KG1 (cell line): ENCODE measurements around the gene GRAP.
"Not testable (repeated sequence)": the region's sequence is repeated elsewhere in the genome, so short reads cannot be mapped to it uniquely, and the experiment has no call there.

ENCODE experiments used
- DNase-seq: peaks from one replicate; lab custom pipeline; 2025; lab: John Stamatoyannopoulos, UW

GRAP gene

DNA sequence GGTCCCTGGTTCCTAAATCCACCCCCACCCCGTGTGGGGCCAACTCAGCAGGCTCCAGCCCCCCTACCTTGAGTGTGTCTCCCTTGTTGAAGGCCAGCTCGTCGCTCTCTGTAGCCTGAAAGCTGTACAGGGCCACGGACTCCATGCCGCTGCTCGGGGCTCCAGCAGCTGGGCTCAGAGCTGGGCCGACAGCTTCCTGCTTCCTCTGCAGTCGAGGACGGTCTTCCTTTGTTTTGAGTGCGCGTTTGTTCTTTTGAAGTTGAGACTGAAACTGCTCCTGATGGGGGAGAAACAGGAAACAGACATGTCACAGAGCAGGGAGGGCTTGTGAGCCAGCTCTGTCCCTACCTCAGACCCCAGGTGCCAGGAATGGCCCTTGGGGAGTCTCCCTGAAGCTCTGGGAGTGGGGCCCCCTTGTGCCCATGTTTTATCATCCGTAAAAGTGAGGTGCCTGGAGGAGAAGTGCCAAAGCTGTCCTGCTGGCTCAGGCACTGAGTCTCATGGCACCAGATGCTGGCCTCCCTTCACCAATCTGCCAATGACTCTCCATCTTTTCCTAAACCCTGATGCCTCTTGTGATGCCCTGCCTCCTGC, at the start of gene GRAP:
TSS of gene GRAP (minus strand) at position 176 of the 594 bp plus-strand sequence. CDS start at position 145, 31 bp downstream.
- DNase-seq = not testable (repeated sequence)

DNA sequence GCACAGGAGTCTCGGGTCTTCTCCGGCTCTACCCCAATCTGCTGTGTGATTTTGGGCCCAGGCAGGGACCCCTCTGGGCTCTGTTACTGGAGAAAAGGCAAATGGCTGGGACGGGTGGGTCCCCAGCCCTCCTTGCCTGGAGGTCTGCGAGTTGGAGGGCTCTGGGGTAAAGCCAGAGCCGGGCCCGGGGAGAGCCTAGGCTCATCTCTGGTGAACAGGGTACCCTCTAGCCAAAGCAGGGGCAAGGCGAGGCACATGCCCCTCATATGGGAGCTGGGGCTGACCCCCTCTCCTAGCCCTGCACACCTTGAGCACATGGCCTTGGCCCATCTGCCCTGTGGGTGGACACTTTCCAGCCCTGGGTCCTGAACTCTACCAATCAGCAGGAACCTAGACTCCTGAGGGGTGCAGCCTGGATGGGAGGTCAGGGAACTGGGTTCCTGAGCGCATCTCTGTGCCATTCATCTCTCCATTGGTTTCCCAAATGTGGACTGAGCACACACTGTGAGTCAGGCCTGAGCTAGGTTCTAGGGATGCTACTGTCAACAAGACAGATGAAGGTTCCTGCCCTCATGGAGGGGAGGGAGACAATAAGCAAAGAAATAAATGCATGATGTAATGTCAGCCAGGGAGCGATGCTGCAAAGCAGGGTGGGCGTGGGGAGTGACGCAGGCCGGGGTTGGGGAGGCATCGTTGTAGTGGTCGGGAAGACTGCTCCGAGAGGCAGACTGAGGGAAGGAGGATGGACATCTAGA, 47.1 kb upstream of the GRAP start:
- not testable (repeated sequence) for DNase-seq

DNA sequence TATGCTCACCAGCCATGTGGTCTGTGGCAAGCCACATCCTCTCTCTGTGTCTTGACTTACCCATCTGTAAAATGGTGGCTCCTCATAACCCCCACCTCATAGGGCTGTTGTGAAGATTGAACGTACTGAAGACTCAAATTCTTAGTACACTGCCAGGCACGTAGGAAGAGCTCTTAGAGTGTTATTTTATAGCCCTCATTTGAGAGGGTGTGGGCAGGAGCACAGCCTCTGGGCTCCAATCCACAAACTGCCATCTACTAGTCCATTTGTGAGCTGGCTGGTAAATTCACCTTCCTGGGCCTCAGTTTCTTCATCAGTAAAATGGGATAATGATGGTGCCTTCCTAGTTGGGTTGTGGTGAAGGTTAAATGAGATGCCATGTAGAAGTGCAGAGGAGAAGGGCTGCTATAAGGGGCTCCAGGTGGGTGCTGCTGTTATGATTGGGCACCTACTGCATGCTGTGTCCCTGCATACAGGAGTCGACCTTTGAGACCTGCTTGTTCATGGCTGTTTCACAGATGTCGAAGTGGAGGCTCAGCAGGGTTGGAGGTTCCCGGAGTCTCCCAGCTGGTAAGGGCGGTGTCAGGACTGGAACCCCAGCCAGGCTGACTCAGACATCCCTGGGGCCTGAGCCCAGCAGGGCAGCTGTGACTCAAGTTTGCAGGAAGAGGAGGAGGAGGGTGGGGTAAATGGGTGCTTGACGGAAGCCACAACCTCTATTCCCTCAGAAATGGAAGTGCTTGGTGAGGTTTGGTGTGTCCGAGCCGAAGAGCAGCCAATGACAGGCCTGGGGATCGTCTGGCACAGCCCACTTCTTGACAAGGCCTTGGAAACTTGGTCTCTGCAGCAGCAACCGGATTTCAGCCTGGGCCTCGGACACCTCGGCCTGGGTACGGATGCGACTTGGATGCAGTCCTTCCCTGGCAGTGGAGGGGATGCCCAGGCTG, 46.3 kb upstream of the GRAP start:
- not testable (repeated sequence) for DNase-seq

DNA sequence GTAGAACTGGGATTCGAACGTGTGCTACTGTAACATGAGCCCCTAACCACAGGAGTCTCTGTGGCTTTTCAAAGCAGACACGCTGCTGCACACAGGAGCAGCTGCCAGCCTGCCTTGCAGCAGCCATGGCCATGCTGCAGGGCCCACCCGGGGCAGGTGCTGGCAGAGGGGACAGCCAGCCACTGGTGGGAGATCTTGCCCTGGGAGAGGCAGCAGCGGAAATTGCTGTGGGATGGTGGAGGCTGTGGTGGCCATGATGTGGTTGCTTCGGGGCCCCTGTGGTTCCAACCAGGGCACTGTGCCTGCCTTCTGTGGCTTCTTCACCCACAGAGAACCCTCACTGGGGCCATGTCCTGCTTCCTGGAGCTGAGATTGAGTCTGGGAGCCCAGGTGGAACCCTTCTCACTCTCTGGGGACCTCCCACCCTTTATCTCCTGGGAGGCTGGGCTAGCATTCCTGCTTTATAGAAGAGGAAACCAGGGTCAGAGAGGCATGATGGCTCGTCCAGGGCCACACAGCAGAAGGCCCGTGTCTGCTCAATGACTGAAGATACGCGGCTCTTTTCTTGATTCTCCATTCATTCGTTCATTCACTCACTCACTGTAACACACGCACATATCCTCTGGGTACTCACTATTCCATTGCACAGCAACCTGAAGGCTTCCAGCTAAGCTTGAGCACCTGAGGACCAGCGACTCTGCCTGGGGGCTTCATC, 43.5 kb upstream of the GRAP start:
- not testable (repeated sequence) for DNase-seq

DNA sequence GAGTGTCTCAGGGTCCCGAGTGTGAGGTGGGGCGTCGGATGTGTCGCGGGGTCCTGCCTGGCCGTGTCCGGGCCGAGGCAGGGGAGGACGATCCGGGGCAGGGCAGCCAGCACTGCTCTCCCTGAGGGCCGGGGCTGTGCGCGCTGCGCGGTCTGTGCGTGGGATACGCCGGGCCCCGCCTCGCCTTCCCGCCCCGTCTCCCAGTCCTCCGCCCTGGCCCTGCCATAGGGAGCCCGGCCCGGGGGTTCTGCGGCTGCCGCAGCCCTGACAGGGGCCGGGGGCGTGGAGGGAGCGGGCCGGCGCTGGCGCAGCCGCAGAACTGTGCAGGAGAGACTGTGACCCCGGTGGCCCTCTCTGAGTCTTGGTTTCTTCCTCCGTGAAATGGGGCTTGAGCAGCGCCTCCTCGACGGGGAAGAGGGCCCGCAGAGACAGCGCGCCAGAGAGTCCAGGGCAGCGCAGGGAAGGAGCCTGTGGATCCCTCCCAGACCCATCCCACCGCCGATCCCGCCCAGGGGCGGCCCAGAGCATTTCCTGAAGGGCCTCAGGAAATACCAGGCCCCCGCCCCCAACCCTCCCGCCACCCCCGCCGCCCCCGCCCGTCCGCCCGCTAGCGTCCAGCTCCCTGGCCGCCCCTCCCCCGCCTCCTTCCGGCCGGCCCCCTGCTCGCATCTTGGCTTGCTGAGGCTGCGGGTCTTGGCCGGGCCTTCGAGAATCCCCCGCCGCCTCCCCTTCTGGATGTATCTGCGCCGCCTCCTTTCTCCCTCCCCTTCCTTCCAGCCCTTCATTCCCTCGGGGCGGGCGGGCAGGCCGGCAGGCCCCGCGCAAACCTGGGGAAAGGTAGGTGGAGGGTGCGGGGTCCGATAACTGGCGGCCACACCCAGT, 42.3 kb upstream of the GRAP start:
- DNase-seq = not testable (repeated sequence)

DNA sequence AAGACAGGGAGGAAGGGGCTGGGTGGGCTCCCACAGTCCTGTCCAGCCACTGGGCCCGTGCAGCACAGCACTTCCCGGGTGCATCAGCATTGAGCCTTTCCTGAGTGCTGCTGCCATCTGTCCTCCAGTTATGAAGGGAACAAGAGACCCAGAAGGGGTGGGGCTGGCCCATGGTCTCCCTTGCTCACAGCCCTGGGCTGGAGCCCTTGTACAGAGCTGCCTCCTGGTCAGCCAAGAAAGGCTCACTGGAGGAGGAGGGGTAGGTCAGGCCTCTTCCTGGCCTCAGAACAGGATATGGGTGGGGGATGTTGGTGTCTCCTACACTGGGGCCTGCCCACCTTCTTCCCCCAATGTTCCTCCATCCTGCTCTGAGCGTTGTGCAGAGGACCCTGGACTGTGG, 30.6 kb upstream of the GRAP start:
- DNase-seq = not testable (repeated sequence)

DNA sequence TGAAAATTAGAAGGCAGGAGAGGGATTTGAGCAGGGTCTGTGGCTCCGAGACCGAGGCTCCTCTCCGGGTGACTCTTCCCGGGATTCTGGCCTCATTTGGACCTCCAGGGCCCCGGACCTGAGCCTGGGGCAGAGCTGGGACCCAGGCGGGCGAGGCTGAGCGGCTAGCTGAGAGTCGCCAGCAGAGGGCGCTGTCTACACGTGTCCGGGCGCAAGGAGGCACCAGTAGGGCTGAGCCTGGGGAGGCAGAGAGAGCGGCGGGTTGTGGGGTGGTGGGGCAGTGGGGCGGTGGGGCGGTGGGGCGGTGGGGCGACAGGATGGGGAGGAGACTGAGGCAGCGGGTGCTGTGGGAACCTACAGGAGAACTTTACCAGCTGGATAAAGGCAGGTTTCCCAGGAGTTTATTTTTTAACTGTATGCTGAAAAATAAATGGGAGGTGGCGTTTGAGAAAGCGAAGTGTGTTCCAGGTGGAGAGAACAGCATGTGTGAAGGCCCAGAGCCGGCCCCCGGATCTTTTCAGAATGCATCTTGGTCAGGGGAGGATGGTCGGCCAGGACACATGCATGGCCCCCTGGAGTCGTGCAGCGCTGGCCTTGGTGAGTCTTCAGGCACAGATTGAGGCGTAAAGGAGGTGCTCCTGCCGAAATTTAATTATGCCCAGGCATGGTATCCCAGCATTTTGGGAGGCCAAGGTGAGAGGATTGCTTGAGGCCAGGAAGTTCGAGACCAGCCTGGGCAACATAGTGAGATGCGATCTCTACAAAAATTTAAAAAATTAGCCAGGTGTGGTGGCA, 29.8 kb upstream of the GRAP start:
- DNase-seq = not testable (repeated sequence)

- not testable (repeated sequence) for DNase-seq
Observed at GRCh38 chr17:19070318-19071168, 23.8 kb upstream of the GRAP start.

GRCh38 chr17:19064378-19064777, 17.6 kb upstream of the GRAP start:
- DNase-seq = not testable (repeated sequence)

DNA sequence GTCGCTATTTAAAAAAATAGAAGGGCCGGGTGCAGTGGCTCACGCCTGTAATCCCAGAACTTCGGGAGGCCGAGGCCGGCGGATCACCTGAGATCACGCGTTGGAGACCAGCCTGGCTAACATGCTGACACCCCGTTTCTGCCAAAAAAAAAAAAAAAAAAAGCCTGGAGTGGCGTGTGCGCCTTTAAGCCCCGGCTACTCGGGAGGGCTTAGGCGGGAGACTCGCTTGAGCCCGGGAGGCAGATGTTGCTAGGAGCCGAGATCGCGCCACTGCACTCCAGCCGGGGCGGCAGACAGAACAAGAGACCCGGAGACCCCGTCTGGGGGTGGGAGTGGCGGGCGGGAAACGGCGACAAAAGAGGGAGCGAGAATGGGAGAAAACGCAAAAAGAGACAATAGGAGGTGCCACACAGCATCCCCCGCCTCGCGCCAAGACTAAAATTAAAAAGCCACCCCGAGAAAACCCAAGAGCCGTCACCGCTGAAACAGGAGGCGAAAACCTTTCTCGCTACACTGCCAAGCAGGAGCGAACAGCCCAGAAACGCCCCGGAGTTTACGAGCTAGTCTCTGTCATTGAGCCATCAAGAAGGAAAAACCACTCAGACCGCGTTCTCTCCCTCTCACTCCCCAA, 16.7 kb upstream of the GRAP start:
- DNase-seq = not testable (repeated sequence)

GRCh38 chr17:19062718-19063325, 16.1 kb upstream of the GRAP start:
- DNase-seq = not testable (repeated sequence)

GRCh38 chr17:19062009-19062717, 15.4 kb upstream of the GRAP start:
- not testable (repeated sequence) for DNase-seq

GRCh38 chr17:19055447-19055846, 8.7 kb upstream of the GRAP start:
- DNase-seq = not testable (repeated sequence)

DNA sequence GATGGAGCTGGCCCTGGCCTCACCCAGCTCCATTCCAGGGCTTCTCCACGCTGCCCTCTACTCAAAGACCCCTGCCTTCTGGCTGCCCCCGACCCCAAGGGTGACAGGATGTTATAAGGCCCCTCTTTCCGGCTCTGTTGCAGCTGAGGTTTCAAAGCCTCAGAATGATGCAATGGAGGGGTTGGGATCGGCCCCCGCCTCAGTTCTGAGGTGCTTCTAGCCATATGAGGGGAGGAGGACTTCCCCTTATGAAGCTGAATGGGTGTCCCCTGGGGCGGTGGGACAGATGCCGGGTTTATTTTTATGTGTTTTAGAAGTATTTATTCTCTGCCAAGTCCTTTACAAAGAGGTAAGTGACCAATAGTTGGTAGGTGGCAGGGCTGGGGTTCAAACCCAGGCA, 2.1 kb upstream of the GRAP start:
- DNase-seq = not testable (repeated sequence)

- not testable (repeated sequence) for DNase-seq
Observed at GRCh38 chr17:19047510-19047909, 753 bp upstream of the GRAP start.

DNA sequence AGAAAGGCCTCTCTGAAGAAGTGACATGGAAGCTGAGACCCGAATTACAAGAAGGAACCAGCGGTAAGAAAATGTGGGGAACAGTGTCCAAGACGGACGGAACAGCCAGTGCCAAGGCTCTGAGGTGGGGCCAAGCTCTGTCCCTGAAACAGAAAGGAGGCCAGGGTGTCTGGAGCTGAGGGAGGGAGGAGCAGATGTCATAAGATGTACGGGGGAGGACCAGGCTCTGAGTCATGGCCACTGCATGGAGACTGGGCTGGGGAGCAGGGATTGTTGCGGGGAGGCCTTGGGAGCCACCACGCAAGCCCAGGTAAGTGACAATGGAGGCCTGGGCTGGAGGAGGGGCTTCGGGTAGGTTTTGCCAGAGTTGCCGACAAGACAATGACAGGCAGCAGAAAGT, 2.1 kb downstream of the GRAP start:
- not testable (repeated sequence) for DNase-seq

- not testable (repeated sequence) for DNase-seq
Observed at GRCh38 chr17:19043032-19043431, 3.7 kb downstream of the GRAP start.
